HepG2 (cell line): Measurements from ENCODE around the gene RALY. TPM values are rescaled to one million over a fixed set of nuclear protein-coding genes. Genes with fewer than 3 reads are reported as not detected.
A peak's percentile ranks its signal among the peaks of the same experiment; 100 is the strongest.

Experiments
- ARNT2 ChIP-seq: sonication (generic); formaldehyde crosslinking; IDR thresholded peaks from 2 replicates; pipeline ENCODE4 v1.8.0; 2022; ENCODE audit warnings: mild to moderate bottlenecking, low read depth, missing genetic modification reagents, moderate library complexity
- ATF4 ChIP-seq, 2 experiments: fragments of 450-650 bp in 1 of 2; sonication (generic) in 1 of 2; formaldehyde crosslinking; IDR thresholded peaks; 2 replicates each; pipeline versions ENCODE4 v1.5.0 to v1.8.0; 2020 to 2022; ENCODE audit warnings: mild to moderate bottlenecking in 1 of 2, missing genetic modification reagents in 1 of 2
- HHEX ChIP-seq: IDR thresholded peaks from 2 replicates; pipeline ENCODE4 v1.6.1; 2016; ENCODE audit warnings: control low read depth
- JUN ChIP-seq: sonication (generic); formaldehyde crosslinking; IDR thresholded peaks from 2 replicates; pipeline ENCODE4 v1.4.0; 2020; ENCODE audit warnings: mild to moderate bottlenecking, missing genetic modification reagents
- MIER3 ChIP-seq: IDR thresholded peaks from 2 replicates; pipeline ENCODE4 v1.6.1; 2016; ENCODE audit warnings: missing compliant biosample characterization, borderline replicate concordance
- MXD4 ChIP-seq: IDR thresholded peaks from 2 replicates; pipeline ENCODE4 v1.6.1; 2016; ENCODE audit warnings: mild to moderate bottlenecking, missing biosample characterization, missing genetic modification reagents
- NFE2 ChIP-seq: sonication (generic); formaldehyde crosslinking; IDR thresholded peaks from 2 replicates; pipeline ENCODE4 v1.4.0; 2020; ENCODE audit warnings: missing genetic modification reagents
- PRPF4 ChIP-seq: fragments of 200-400 bp; formaldehyde crosslinking; IDR thresholded peaks from 2 replicates; pipeline ENCODE4 v1.6.1; 2016; ENCODE audit warnings: low read length, low read depth; ENCODE audit not compliant: poor library complexity, severe bottlenecking
- TIGD3 ChIP-seq: sonication (generic); formaldehyde crosslinking; IDR thresholded peaks from 2 replicates; pipeline ENCODE4 v1.5.1; 2020; ENCODE audit warnings: mild to moderate bottlenecking, missing genetic modification reagents, borderline replicate concordance
- ZBTB40 ChIP-seq, 2 experiments: fragments of 450-650 bp in 1 of 2; sonication (generic) in 1 of 2; formaldehyde crosslinking in 1 of 2; IDR thresholded peaks; 2 replicates each; pipeline versions ENCODE4 v1.6.1 to v1.8.0; 2016 to 2022; ENCODE audit warnings: antibody characterized with exemption in 1 of 2, mild to moderate bottlenecking in 1 of 2, missing genetic modification reagents in 1 of 2
- ZFP90 ChIP-seq: sonication (generic); formaldehyde crosslinking; IDR thresholded peaks from 2 replicates; pipeline ENCODE4 v1.8.0; 2022; ENCODE audit warnings: missing genetic modification reagents, mild to moderate bottlenecking, inconsistent platforms, borderline replicate concordance
- ZNF12 ChIP-seq: sonication (generic); formaldehyde crosslinking; IDR thresholded peaks from 2 replicates; pipeline ENCODE4 v1.5.0; 2020; ENCODE audit warnings: missing genetic modification reagents
- ZNF629 ChIP-seq: sonication (generic); formaldehyde crosslinking; conservative IDR thresholded peaks from 2 replicates; pipeline ENCODE4 v1.5.0; 2020; ENCODE audit warnings: missing genetic modification reagents
- ZSCAN31 ChIP-seq: sonication (generic); formaldehyde crosslinking; IDR thresholded peaks from 2 replicates; pipeline ENCODE4 v1.5.0; 2020; ENCODE audit warnings: low read depth, mild to moderate bottlenecking, missing genetic modification reagents
- polyA plus RNA-seq, 8 experiments: library from polyadenylated mRNA; depleted of rRNA in 3 of 8; stranded (reverse) in 7 of 8; unstranded in 1 of 8; fragments of >200 nt; fragmentation: Illumina TruSeq in 4 of 8; extraction: Trizol in 4 of 8; gene quantifications; 2 replicates each; pipeline versions ENCODE4 v1.2.1 to v1.2.3, GENCODE V29; 2011 to 2016; ENCODE audit warnings: low read depth in 4 of 8, missing spikeins in 1 of 8, mixed read lengths in 1 of 8; ENCODE audit not compliant: insufficient read depth in 1 of 8
- total RNA-seq, 5 experiments: library from RNA; depleted of rRNA; stranded (reverse); fragments of >200 nt; fragmentation: Illumina TruSeq; extraction: Trizol; gene quantifications; 2 replicates each; pipeline ENCODE4 v1.2.3, GENCODE V29; 2016; ENCODE audit warnings: low read depth in 1 of 5
- TF ChIP-seq, protein P1 (sequence below): sonication (generic); formaldehyde crosslinking; IDR thresholded peaks from 2 replicates; pipeline ENCODE4 v1.5.1; 2020; ENCODE audit warnings: missing genetic modification reagents, mild to moderate bottlenecking, borderline replicate concordance
- TF ChIP-seq, protein P2 (sequence below): sonication (generic); formaldehyde crosslinking; IDR thresholded peaks from 2 replicates; pipeline ENCODE4 v1.8.1; 2023; ENCODE audit warnings: mild to moderate bottlenecking, moderate library complexity, missing genetic modification reagents

The RALY gene
- total and polyA plus RNA-seq, 2 of the 13 experiments (the other 11 are each of a cell fraction or from before 2014, with no cell fraction given) = 178 to 186 TPM

- TF ChIP-seq PRPF4 (peak; percentile 40), MIER3 (no peak), ZNF629 (CRISPR knock-in tag) (peak; percentile 96), NFE2 (CRISPR knock-in tag) (no peak), TIGD3 (peak; percentile 87; the same call in 1 of the 2 replicates), HHEX (CRISPR knock-in tag) (no peak), MXD4 (CRISPR knock-in tag) (no peak), ARNT2 (0 out of 2 replicates have a peak, but pooled peaks have one; percentile 16), ATF4 (CRISPR knock-in tag; IDR thresholded peaks at IDR 0.05) (no peak), ZNF12 (CRISPR knock-in tag) (peak; percentile 5; the same call in 1 of the 2 replicates), JUN (CRISPR knock-in tag) (no peak), ZSCAN31 (CRISPR knock-in tag) (peak; percentile 41; the same call in 1 of the 2 replicates), ZFP90 (CRISPR knock-in tag) (0 out of 2 replicates have a peak, but pooled peaks have one; percentile 17), ZBTB40 (IDR thresholded peaks at IDR 0.05) (no peak), ZBTB40 (CRISPR knock-in tag; IDR thresholded peaks at IDR 0.05) (no peak)
- TF ChIP-seq, protein P1, sequence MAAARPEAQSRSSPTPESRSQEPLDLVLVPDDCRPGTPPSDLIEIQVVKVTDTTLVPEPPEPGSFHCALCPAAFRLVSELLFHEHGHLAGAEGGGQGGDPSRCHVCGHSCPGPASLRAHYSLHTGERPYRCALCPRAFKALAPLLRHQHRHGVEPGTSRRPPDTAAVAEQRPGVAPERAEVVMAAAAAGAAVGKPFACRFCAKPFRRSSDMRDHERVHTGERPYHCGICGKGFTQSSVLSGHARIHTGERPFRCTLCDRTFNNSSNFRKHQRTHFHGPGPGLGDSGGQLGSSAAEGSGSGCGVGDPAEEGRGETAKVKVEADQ (CRISPR knock-in tag) = no peak
- TF ChIP-seq, protein P2, sequence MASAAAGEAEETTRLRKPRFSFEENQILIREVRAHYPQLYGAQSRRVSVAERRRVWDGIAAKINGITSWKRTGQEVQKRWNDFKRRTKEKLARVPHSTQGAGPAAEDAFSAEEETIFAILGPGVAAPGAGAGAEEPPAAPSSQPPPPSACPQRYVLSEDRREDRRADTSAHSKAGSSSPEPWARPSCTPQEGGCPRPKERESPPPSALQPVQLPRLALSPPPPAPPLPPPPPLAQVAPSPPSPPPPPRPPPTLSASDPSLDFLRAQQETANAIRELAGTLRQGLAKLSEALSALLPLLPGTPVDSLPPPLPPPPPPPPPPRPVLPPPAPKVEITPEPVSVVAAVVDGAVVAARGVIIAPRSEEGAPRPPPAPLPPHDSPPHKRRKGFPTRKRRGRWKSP = peak; percentile 43; the same call in 1 of the 2 replicates
Measured at GRCh38 chr20:34004227-34004626, 10.5 kb downstream of the RALY start (continued).
